NCI-H774 (cell line): ENCODE measurements around the gene POLN.

Experiments used
- DNase-seq: peaks from one replicate; lab custom pipeline; 2025; lab: John Stamatoyannopoulos, UW

The POLN gene

DNA sequence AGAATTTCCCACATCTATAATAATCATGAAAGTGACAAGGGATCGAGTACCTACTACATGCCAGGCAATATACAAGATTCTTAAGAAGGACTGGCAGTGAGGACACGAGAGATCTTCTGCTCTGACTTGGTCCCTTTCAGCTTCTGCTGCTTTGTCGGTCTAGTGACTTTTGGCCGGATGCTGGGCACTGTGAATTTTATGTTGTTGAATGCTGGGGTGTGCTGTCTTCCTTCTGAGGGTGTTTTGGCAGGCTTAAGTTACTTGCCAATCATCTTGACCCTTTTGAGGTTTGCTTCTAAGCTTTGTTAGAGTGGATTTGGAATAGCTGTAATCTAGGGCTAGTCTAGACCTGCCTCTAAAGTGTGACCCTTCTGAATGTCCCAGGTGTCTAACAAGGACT is 159.3 kb downstream of the POLN start:
- DNase-seq, result no peak

DNA sequence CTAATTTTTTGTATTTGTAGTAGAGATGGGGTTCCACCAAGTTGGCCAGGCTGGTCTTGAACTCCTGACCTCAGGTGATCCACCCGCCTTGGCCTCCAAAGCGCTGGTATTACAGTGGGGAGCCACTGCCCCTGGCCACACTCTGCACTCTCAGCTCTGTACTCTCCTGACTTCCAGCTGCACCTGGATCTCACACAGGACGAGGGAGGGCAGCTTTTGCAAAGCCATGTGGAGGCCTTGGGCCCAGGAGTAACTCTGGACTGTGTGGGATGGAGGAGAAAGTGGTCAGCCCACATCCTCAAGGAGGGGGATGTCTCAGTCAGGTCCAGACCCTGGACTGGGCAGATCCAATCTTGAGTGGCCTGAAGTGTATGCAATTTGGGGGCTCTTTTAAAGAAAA is 159.8 kb downstream of the POLN start:
- DNase-seq, result no peak

DNA sequence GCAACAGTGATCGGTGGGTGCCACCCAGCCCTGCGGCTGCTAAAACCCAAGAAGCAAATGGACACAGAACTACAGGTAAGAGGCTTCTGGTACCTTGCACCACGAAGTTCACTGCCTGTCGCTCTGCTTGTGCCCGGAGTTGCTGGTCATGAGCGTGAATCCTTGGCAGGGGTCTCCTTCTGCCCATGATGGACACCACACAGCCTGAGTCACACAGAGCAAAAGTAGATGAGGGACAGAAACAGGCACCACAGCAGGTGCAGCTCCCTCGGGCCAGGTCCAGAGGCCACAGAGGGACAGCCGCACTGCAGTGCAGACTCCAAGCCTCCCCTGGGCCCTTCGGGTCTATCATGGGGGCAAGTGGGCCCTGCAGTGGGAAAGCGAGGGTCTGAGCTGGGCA is 160.4 kb downstream of the POLN start:
- DNase-seq, result no peak

DNA sequence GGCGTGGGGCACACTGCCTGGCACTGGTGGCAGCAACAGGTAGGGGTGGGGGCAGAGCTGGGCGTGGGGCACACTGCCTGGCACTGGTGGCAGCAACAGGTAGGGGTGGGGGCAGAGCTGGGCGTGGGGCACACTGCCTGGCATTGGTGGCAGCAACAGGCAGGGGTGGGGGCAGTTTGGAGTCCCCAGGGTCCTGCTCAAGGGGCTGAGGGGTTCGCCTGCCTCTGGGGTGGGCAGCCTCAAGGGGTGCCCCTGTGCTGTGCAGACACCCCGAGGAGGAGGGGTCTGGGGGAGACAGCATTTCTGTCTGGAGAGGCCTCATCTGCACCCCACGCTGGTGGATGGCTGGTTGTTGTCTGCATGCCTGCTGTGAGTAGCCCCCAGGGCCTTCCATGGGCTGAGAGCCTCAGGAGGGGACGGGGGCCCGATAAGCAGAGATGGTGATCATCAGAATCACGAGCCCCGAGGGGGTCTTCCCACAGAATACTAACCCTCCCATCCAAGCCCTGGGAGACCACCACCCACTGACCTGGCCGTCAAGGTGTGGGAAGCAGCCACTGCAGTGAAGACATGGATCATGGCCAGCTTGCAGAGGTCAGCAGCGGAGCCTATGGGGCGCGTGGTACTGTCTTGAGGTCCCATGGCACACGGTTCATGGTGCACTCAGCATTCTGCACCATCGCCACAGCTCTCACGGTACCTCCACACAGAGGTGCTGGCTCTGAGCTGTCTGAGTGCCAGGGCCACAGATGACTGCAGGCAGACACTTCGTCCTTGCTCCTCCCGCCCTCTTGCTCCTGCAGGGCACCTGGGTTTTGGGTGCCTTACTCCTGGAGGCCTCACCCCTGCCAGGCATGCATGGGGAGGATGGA is 161.3 kb downstream of the POLN start:
- no peak for DNase-seq

DNA sequence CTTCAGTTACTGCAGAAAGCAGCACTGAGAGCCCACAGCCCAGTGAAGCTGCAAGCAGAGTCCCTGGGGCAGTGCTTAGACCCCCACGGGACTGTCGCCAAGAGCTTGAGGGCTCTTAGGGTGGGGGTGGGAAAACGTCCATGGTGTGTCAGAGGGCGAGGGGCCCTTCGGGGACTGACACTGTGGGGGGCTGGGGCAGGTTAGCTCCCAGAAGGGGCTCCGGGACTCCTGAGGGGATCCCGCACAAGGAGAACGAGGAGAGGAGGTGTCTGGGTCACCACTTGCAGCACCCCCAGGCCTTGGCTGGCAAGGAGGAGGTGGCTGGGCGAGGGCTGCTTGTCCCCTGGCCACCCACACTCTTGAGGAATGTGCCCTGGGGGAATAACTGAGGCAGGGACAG is 162.0 kb downstream of the POLN start:
- no peak for DNase-seq

DNA sequence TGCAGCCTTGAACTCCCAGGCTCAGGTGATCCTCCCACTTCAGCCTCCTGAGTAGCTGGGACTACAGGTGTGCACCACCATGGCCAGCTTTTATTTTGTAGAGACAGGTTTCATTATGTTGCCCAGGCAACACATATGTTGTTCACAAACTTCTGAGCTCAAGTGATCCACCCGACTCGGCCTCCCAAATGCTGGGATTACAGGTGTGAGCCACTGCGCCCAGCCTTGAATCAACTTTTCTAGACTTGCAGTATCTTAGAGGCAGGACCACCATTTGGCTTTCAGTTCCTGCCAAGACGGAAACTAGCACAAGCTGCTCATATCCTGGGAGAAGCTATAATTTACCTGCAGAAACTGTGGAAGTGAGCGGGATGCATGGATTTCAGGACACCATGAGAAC is 162.9 kb downstream of the POLN start:
- no peak for DNase-seq

DNA sequence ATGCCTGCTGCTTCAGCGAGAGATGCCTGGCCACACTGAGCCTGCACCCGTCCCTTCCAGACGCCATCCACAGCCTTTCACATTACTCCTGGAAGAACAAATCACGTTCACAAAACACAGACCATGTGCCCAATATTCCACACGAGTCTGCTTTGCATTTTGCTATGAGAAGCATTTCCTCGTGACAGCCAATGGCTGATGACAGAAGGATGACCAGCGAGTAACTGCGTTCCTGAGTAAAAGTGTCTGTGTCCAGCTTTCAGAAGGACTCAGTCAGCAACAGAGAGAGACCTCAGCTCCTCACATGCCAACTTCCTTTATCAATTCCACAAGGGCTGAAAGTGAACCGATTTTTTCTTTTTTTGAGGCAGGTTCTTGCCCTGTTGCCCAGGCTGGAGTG is 163.3 kb downstream of the POLN start:
- no peak for DNase-seq

DNA sequence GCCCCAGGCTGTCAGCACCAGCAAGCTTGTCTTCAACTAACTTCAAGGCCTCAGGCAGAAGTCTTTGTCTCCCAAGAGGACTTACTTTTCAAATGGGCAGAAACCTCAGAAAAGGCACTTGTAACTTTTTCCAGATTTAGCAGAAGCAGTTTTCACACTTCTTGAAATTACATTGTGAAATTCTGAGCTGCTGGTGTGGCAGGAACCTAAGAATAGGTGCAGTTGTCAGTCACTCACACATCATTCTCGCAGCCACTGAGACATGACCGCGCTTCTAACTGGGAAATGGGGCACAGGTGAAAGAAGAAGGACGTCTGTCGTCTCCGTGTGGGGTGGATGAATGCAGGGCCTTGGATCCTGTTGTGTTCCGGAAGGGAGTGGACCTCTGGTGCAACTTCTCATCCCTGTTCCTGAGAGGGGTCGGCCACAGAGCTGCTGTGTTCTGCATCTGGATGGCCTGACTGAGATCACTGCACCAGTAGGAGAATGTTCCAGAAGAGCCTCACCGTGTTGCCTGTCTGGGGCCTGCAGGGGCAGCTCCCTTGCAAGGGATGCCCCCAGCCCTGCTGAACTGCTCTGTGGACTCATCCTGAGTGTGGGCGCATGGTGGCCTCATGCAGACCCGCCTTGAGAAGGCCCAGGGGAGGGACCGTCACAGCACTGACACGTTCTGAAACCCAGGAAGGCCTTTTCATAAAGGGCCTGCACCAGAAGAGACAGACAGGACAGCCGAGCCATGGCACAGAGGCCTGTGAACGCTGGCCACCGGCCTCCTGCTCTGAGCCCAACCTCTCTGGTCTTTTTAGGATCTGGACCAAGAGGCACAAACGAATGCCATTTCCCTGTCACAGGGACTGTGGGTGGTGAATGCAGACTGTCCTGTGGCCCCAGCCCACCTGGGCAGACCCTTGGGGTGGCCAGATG is 164.1 kb downstream of the POLN start:
- no peak for DNase-seq

DNA sequence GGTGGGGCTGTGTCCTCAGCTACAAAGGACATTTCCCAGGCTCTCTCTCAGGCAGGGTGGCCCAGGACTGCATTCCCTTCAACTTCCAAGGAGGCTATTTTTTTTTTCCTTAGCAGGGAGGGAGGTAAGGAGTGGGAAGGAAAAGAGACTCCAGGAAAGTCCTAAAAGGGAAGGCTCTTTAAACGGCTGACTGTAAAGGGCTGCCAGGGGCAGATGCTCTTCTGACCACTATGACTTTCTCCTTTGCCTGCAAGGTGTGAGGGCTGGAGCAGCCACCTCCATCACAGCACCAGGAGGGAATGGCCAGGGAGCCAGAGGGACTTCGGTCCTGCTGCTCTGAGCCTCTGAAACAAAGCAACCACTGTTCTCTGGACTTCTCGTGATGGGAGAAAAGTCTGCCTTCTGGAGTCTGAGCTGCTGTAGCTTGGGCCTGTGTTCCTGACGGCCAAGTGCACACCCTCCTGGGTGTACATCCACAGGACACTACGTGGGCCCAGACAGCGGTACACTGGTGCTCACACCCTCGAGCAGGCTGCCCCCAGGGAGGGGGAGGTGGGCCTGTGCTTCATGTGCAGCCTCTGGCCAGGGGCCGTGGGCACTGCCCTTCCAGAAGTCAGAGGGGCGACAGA is 164.9 kb downstream of the POLN start:
- no peak for DNase-seq

DNA sequence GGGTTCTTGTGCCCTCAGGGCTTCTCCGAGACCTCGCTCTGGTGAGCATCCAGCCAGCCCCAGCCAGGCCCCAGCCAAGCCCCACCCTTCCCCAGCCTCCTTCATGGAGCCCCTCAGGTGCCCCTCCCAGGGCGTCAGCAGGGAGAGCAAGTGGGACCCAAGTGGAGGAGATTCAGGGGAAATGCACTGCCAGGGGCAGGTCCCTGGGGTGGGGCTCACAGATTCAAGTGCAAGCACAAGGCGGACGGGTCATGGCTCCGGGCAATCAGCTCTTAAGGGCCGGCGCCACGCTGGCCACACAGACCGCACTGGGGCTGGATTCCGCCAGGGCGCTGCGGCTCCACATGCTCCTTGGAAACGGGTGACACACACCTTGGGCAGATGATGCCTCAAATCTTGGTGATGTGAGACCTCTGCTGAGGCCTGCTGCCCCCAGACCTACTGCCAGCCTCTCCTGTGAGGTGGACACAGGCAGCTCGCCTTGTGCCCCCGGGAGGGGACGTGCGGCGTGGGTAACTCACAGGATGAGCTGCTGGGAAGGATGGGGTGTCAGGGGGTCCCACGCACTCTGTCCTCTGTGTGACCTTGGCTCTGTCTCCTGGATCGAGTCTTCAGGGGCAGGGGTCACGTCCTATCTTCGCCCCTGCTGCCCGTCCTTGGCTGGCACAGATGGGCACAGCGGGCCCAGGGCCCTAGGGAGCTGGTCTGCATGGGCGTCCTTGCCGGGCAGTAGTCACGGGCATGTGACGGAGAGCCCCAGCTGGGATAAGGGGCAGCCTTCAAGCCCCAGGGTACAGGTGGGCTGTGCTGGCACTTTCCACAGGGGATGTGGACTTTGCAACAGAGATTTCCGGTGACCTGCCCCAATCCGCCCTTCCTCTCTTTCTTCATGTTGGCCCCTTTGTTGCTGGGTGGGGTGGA is 165.7 kb downstream of the POLN start:
- DNase-seq, result no peak

DNA sequence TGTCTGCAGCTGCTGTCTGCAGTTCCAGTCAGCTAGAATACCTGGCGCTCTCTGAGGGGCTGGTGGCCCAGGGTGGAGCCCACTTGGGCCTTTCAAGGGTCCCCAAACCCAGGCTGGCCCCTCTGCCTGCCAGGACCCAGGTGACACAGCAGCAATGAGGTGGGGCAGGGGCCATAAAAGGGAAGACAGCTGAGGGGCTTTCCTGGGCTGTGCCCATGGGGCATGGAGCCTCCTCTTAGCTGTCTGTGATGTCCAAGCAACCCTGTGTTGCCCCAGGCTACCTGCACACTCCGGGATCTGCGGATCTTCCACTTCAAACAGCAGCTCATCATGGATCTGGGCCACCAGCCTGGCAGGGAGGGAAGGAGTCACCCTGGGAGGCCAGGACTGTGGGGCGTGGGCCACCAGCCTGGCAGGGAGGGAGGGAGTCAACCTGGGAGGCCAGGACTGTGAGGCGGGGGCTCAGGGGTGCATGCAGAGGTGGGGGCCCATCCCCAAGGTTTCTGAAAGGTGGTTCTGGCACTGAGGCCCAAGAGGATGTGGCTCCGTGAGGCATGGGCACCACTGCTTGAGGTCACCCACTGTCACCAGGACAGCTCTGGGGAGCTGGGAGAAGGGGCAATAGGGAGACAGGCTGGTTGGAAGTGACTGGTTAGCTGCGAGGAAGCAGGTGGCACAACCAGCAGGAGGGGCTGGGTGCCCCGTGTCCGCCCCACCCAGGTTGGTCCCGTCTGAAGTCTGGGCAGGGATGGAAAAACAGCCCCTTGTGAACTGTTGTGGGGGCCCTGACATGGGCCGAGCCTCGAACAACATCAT is 166.5 kb downstream of the POLN start:
- no peak for DNase-seq

DNA sequence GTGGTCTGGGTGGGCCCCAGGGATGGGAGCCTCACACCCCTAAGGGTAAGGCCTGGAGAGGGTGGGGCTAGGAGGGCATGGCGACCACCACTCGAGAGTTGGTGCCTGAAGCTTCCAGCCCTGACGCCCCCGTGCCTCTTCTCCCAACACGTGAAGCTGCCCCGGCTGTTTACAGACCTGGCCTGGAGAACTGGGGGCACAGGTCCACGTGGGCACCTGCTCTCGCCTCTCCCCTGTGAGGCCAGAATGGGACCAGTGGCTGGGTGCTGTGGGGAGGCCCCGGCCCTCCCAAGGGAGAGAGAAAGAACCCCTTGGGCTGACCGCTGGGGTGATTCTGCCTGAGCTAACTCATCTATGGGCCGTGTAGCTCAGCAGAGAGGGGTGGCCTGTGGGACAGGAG is 167.3 kb downstream of the POLN start:
- DNase-seq, result no peak

DNA sequence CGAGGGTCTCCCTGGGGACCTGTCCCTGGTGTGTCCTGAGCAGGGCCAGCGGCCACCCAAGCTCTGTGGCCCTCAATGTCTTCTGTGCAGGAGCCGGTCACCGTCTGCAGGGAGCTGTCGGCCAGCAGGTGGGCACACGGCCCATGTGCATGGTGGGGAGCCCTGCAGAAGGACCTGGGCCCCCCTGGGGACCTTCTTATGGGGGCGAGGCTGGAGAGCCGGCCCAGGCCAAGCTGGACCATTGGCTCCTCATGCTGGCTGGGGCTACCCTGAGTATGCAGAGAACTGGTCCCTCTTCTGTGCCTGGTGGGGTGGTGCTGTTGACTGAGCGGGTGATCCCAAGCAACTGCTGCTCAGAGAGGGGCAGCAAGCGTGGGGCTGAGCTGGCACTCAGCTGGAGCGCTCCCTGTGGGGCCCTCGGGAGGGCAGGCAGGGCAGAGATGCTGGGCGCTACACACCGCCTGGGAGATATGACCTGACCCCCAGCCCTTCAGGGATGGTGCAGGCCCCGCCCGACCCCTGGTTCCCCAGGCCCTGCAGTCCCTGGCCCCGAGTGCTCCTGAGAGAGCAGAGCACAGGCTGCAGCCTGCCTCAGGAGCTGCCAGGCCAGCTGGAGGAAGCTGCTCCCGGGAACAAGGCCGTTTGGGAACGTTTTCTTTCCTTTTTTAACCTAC is 168.0 kb downstream of the POLN start:
- no peak for DNase-seq

DNA sequence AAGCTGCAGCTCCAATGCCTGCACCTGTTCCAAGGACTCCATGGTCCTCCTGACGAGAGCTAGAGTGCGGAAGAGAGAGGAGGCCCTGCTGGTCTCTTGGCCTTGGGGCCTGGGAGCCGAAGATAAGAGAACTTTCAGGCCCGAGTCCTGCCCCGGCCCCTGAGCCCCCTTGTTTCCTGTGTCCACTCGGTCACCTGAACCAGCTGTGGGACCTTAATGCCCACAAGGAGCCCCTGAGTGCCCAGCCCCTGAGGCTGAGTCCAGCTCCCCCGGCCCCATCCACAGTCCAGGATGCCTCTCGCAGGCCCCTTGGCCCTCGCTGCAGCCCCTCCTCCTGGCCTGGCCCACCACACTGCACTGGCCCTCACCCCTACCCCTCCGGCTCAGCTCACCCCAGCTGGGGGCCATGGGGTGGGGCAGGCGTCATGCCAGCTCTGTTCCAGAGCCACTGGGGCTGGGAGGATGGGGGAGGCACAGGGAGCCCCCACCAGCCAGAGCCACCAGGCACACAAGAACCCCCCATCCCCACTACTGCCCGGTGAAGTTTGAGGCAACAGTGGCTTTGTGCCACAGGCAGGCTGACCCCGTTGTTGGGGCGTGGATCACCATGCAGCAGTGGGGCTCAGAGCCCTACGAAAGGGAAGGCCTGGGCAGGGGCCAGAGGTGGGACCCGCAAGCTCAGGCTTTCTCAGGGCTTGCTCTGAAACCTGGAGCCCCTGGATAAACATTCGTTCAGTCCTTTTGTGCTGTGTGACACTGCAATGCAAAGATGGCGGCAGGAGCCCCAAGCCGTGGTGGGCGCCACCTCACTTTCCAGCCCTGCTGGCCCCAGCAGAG is 168.7 kb downstream of the POLN start:
- no peak for DNase-seq

DNA sequence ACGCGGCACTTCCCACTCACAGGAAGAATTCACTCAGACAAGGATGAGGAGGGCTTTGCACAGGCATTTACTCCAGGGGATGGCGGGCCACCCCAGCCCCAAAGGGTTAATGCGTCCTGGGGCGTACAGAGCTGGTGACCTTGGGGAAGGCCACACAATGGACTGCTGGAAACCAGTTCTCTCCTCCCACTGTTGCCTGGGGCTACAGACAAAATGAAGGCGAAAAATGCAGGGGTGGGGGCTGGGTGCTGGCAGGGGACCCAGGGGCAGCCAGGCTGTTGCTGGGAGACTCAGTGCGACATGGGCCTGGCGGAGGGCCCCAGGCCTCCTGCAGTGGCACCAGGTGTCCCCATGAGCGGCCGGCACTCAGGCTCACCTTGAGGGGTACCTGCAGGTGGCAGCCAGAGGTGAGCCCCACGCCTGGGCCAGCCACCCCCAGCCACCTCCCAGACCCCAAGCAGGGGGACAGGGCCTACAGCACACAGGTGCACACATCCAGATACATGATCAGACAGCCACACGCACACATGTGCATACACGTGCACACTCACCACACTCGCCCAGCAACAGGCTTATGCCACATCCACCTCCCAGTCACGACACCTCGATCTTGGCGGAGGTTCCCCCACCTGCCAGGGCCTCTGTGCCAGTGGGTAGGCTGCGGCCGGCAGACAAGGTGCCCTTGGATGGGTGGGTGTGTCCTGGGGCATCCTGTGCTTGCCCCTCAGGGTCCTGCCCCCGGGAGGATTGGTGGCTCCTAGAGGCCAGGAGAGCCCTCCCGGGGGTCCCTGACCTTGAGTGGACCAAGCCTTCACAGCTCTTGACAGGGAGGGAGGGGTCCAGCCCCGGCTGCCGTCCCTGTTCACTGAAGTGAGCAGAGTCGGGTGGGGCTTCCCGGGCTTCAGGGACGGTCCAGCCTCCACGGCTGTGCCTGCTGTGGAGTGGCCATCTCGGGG is 169.7 kb downstream of the POLN start:
- DNase-seq, result no peak

DNA sequence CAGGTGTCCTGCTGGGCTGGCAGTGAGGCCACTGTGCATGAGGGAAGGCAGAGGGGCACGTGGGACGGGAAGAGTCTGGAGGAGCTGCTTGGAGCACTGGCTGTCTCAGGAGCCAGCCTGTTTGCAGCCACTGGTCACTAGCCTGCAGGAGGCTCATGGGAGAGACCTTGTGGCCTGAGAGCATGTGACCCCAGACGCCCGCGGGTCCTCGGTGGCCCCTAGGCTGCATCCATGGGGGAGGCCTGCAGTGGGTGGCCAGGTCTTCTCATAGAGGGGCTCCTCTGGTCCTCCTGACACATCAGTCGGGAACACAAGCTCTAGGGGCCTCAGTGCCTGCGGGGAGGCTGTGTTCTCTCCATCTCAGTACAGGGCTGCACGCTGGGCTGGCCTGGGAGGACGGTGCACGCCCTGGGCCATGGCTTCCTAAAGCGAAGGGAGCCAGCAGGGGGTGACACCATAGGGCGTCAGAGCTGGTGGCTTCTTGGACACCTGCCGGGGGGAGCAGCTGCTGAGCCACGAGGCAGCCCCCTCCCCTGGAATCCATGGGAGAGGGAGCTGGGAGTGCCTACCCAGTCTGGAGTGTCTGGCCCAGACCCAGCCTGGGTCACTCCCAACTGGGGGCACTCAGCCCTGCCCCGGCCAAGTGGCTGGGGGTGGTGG is 170.5 kb downstream of the POLN start:
- DNase-seq, result no peak

DNA sequence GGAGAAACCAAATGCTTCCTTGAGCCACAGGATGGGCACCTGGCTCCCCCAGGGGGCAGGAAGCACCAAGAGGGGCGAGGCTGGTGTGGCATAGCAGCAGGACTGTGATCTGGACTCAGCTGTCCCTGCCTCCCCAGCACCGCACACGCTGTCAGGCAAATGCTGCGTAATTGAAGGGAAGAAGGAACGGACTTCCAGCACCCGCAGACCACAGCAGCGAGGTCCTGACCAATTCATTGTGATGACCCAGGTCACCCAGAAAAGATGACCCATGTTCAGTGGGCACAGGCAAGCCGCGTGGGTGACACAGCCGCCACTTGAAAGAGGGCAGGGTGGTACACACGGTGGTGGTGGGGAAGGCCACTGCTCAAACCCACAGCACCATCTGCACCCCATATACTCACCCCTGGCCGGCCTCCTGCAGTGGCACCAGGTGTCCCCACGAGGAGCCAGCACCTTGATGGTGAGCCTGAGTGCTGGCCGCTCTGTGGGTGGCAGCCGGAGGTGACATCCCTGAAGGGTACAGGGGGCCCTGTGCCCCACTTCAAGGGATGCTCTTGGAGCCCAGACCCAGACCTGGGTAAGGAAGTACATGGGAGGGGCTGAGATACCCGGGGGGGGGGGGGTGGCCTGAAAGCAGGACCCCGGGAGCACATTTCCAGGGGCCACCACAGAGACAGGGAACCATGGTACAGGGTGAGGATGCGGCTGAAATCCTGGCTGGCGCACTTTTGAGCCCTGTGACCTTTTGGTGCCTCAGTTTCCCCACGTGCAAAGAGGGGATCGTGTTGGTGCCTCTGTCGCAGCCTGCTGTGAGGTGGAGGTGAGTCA is 171.3 kb downstream of the POLN start:
- DNase-seq, result no peak
